Stomach smooth muscle (tissue), 2 donors: ENCODE data around the gene EFL1.

Source experiments
- H3K27ac ChIP-seq: one replicate; pipeline ENCODE4 v1.7.0; 2013; ENCODE audit warnings: mild to moderate bottlenecking, low read length, inconsistent platforms
- H3K27me3 ChIP-seq, 2 donors: one replicate each; pipeline ENCODE4 v1.7.0; 2013; ENCODE audit warnings: low read length in 2 of 2; ENCODE audit not compliant: insufficient read depth in 2 of 2, control insufficient read depth in 1 of 2
- H3K36me3 ChIP-seq, 2 donors: one replicate each; pipeline ENCODE4 v1.7.0; 2013; ENCODE audit warnings: low read length in 2 of 2; ENCODE audit not compliant: control insufficient read depth in 2 of 2, insufficient read depth in 2 of 2
- H3K4me1 ChIP-seq: one replicate; pipeline ENCODE4 v1.7.0; 2013; ENCODE audit warnings: low read length; ENCODE audit not compliant: control insufficient read depth, insufficient read depth
- H3K4me3 ChIP-seq, 2 donors: one replicate each; pipeline ENCODE4 v1.7.0; 2013; ENCODE audit warnings: low read length in 2 of 2
- H3K9ac ChIP-seq, 2 donors: one replicate each; pipeline ENCODE4 v1.7.0; 2013; ENCODE audit warnings: low read length in 2 of 2, mild to moderate bottlenecking in 1 of 2
- H3K9me3 ChIP-seq, 2 donors: one replicate each; pipeline ENCODE4 v1.7.0; 2013; ENCODE audit warnings: low read length in 2 of 2; ENCODE audit not compliant: control insufficient read depth in 2 of 2
- donor health status: healthy.
- donor health status: Pancreatic carcinoma.

Gene EFL1

DNA sequence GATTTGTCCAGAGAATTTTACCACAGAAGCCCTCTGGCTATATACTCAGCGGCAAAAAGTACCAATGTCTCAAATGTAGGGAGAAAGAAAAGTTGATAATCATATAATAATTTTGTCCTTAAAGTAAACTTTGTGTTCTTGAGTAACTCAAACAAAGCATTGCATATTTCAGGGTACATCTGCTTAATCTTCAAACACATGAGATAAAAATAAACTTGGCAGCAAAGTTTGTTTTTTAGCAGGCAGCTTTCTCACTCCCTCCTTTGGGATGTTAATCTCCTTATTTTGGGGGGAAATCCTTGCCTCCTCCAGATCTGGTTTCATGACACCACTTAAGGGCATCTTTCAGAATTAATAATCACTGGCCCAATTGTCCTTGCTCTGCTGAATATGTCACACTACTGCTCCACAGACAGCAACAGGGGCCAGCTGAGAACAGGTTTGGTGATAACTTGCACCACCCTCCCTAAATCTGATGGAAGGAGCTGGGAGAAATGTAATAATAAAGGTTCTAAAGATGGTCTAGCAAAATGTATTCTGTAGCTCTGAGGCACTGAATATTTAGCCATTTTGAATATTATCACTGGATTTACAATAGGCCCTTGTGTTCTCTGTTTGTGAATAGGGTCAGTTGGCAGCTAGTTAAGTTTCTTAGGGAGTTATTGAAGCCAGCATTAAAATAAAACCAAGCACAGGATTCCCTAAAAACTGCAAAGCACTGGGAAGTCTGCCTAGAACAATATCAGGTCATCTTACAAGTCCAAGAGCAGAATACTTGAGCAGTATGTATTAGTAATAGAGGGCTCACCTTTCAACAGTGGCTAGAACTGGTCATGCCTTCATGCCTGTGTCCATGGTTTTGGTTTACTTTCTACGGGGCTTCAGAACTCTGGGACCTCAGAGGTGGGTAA lies 79.2 kb downstream of the EFL1 start:
- no peak overlapping the region for H3K4me3 ChIP-seq
- no peak overlapping the region for H3K9ac ChIP-seq
- H3K27me3 ChIP-seq, result no peaks in the 10 kb centered on the region
- no peaks in the 10 kb centered on the region for H3K9me3 ChIP-seq
- H3K27ac ChIP-seq, result no peak overlapping the region
- H3K36me3 ChIP-seq, result no peaks in the 10 kb centered on the region
- no peaks in the 10 kb centered on the region for H3K4me1 ChIP-seq

DNA sequence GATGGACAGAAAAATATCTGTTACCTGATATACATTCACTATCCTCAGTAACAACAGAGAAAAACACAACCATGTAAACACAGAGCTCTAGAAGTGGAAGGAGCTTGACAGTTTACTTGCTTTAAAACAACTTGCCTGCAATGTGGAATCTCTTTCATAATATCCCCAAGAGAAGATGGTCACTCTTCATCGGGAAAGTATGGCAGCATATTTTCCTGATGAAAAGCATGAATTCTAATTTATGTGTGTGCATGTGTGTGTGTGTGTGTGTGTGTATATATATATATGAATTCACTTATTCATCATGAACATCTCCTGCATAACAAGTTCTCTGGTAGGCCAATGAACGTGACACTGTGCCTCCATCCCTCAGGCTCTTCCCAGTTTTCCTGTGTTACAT lies 81.2 kb downstream of the EFL1 start:
- Histone ChIP-seq H3K9me3 (no peaks in the 10 kb centered on the region), H3K9ac (no peak overlapping the region), H3K4me3 (no peak overlapping the region), H3K4me1 (no peaks in the 10 kb centered on the region), H3K36me3 (no peaks in the 10 kb centered on the region), H3K27me3 (no peaks in the 10 kb centered on the region), H3K27ac (no peak overlapping the region)

DNA sequence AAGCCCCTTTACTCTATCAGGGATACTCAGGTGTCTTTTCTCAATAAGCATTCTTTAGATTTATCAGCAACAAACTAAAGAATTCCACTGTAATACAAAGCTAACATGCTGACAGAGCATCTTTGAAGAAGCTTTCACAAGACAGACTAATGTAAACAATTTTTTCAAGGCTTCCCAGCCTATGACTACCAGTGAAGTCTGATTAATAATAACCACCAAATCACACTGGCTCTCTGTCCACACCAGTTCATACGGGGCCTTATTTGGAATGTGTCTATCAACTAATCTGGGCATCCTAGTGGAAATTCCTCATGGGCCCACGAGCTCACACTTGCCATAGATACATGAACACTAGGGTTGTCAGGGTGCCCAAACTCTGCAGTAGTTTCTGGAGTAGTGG lies 84.5 kb downstream of the EFL1 start:
- H3K4me3 ChIP-seq, result no peak overlapping the region
- H3K27ac ChIP-seq, result no peak overlapping the region
- H3K9ac ChIP-seq, result no peak overlapping the region
- H3K27me3 ChIP-seq, result no peaks in the 10 kb centered on the region
- no peaks in the 10 kb centered on the region for H3K36me3 ChIP-seq
- H3K4me1 ChIP-seq, result no peaks in the 10 kb centered on the region
- H3K9me3 ChIP-seq, result no peaks in the 10 kb centered on the region

DNA sequence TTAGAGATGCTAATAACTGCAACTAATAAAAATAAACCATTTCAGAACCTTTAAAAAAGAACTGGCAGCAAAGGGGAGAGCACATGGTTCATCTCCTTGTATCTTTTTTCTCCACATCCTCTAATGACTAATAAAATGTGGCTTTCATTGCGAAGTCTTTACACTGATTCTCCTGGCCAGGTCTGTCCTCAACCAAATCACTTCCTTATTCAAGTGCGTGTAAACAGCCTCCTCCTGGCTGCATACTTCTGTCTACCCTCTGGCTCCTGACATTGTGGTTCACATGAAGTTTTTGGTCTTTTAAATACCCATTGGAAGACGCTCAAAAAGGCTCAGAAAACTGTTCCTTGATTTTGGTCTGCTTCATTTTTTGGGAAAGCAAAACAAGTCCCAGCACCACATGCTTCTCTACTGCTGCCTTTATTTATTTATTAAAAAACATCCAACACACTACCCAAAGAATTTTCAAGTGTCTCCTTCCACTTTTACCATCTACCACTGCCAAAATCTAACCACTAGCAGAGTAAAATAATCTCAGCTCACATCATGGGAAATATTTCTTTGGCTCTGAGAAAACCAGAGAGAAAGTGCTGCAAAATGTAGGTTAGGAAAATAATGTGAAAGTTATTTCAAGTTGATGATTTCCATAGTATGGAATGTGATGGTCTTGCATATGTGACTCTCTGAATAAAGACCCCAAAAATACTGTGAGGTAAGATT lies 85.1 kb downstream of the EFL1 start:
- Histone ChIP-seq H3K27ac (no peak overlapping the region), H3K27me3 (no peaks in the 10 kb centered on the region), H3K36me3 (no peaks in the 10 kb centered on the region)

DNA sequence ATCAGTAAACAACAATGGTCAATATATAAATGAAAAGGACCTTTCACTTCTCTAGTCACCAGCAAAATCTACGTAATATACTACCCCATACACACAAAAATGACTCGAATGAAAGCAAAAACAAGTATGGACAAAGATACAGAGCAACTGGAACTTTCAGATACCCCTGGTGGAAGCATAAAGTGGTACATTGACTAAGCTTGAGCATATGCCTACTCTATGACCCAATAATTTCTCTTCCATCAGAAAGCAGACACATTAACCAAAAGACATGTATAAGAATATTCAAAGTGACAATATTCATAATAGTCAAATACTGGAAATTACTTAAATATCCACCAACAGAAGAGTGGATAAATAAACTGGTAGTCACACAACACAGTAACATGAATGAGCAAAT lies 86.0 kb downstream of the EFL1 start:
- H3K27me3 ChIP-seq, result no peaks in the 10 kb centered on the region
- H3K4me3 ChIP-seq, result no peak overlapping the region
- no peaks in the 10 kb centered on the region for H3K36me3 ChIP-seq
- H3K9me3 ChIP-seq, result no peaks in the 10 kb centered on the region
- no peaks in the 10 kb centered on the region for H3K4me1 ChIP-seq
- H3K9ac ChIP-seq, result no peak overlapping the region
- H3K27ac ChIP-seq, result no peak overlapping the region

More for the DNA sequence above, 85.1 kb downstream of the EFL1 start:
- H3K9ac ChIP-seq, result no peak overlapping the region
- no peaks in the 10 kb centered on the region for H3K9me3 ChIP-seq
- no peak overlapping the region for H3K4me3 ChIP-seq
- no peaks in the 10 kb centered on the region for H3K4me1 ChIP-seq

DNA sequence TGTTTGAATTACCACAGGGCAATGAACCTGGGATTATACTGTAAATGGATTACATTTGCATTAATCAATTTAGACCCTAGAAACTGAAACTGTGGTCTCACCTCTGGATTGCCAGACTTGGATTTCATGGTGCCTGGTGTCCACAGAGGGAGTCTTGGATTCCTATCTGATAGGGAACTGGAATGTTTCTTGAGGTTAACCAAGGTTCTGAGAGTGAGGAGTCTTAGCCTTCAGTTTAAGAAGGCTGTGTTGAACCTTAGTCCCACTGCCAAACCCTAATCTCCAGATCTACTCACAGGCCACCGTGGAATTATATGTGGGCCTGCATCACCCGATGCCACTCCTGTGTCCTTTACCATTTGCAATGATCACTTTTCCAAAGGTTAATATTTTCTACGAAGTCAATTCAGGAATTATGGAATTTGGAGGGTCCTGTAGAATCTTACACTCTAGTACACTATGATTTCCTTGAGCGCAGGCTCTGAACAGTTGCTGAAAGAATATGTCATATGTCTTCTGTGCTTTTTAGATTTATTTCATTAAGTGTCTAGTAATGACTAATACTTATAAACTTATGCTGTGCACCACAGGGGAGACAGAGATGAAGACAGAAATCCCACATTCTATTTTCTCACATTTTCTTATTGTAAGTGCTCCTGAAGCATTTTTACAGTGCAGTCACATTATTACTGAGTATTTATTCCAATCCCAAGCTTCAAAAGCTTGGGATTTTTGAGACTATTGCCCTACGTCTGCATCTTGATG lies 87.9 kb downstream of the EFL1 start:
- Histone ChIP-seq H3K4me3 (no peak overlapping the region), H3K9ac (no peak overlapping the region), H3K27ac (no peak overlapping the region), H3K27me3 (no peaks in the 10 kb centered on the region), H3K4me1 (no peaks in the 10 kb centered on the region), H3K9me3 (no peaks in the 10 kb centered on the region), H3K36me3 (no peaks in the 10 kb centered on the region)

DNA sequence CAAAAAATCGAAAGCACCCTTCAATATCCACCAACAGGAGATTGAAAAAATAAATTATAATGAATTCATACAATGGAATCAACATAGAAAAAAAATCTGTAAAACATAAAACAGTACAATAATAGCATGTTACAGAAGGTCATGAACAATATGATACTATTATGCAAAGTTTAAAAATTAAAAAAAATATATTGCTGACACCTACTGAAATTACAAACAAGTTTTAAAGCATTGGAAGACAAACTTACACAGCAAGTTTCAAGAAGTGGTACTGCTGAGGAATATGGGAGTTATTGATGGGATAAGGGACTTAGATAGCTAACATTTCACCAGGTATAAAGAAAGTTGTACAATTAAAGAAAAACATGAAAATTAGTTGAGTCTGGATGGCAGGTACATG lies 89.4 kb downstream of the EFL1 start:
- H3K27me3 ChIP-seq, result no peaks in the 10 kb centered on the region
- no peak overlapping the region for H3K4me3 ChIP-seq
- no peak overlapping the region for H3K27ac ChIP-seq
- H3K9ac ChIP-seq, result no peak overlapping the region
- no peaks in the 10 kb centered on the region for H3K4me1 ChIP-seq
- no peaks in the 10 kb centered on the region for H3K9me3 ChIP-seq
- no peaks in the 10 kb centered on the region for H3K36me3 ChIP-seq

DNA sequence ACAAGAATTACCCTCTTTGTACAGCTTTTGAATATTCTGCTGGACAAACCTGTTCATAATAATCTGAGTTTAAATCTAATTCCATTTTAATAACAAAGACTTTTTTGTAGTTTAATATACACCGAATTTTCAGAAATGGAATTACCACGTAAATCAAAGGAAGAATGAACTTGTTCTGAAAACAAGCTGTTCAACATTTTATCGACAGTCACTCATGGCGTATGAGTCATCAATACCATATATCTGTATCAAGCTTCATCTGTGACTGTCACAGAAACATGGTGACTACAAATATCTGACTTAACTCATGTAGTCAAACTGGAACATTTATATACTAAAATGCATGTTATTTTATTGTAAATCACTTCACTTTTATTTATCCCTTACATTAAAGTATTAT lies 90.0 kb downstream of the EFL1 start:
- no peaks in the 10 kb centered on the region for H3K36me3 ChIP-seq
- no peak overlapping the region for H3K27ac ChIP-seq
- H3K4me3 ChIP-seq, result no peak overlapping the region
- no peaks in the 10 kb centered on the region for H3K4me1 ChIP-seq
- no peaks in the 10 kb centered on the region for H3K27me3 ChIP-seq
- no peak overlapping the region for H3K9ac ChIP-seq
- H3K9me3 ChIP-seq, result no peaks in the 10 kb centered on the region

DNA sequence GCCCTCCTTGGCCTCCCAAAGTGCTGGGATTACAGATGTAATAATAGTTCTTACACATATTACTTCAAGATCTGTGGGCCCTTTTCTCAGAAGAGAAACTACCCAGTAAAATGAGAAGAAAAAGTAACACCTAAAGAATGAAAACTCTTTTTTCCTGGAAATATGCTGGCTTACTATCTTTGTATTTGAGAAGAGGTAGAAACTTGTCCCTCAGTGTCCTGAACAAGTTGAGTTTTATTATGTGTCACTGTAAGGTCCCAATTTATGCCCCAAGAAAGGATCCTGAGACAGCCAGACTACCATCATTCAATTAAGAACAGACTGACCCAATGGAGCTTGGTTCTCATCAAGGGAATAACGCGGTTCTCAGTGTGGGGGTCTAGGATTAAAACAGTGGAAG lies 93.8 kb downstream of the EFL1 start:
- H3K9me3 ChIP-seq, result no peaks in the 10 kb centered on the region
- peaks cover under 1 to 2% of the 10 kb centered on the region in 2 donors for H3K36me3 ChIP-seq
- no peak overlapping the region for H3K4me3 ChIP-seq
- H3K9ac ChIP-seq, result no peak overlapping the region
- no peaks in the 10 kb centered on the region for H3K4me1 ChIP-seq
- H3K27me3 ChIP-seq, result no peaks in the 10 kb centered on the region
- H3K27ac ChIP-seq, result no peak overlapping the region

DNA sequence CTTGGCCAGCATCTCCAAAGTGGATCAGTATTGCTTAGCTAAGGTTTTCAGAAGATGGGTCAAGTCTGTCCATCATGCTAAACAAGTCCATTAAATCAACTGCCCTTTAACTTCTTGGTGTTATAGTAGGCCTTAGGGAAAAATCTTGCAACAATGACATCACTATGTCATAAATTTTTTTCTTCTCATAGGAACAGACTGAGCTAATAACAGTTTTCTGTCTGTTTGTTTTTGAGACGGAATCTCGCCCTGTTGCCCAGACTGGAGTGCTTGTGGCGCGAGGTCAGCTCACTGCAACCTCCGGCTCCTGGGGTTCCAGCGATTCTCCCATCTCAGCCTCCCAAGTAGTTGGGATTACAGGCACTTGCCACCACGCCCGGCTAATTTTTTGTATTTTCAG lies 94.2 kb downstream of the EFL1 start:
- no peaks in the 10 kb centered on the region for H3K9me3 ChIP-seq
- peaks cover 3 to 5% of the 10 kb centered on the region in 2 donors for H3K36me3 ChIP-seq
- no peak overlapping the region for H3K4me3 ChIP-seq
- H3K9ac ChIP-seq, result no peak overlapping the region
- H3K4me1 ChIP-seq, result no peaks in the 10 kb centered on the region
- H3K27ac ChIP-seq, result no peak overlapping the region
- no peaks in the 10 kb centered on the region for H3K27me3 ChIP-seq
